T follicular helper cell (primary cell): ENCODE data around the gene VIPR2.

Experiments used
- DNase-seq: peaks from one replicate; pipeline ENCODE4 v3.0.0-alpha.2; 2020; ENCODE audit warnings: low read depth

Gene VIPR2

DNA sequence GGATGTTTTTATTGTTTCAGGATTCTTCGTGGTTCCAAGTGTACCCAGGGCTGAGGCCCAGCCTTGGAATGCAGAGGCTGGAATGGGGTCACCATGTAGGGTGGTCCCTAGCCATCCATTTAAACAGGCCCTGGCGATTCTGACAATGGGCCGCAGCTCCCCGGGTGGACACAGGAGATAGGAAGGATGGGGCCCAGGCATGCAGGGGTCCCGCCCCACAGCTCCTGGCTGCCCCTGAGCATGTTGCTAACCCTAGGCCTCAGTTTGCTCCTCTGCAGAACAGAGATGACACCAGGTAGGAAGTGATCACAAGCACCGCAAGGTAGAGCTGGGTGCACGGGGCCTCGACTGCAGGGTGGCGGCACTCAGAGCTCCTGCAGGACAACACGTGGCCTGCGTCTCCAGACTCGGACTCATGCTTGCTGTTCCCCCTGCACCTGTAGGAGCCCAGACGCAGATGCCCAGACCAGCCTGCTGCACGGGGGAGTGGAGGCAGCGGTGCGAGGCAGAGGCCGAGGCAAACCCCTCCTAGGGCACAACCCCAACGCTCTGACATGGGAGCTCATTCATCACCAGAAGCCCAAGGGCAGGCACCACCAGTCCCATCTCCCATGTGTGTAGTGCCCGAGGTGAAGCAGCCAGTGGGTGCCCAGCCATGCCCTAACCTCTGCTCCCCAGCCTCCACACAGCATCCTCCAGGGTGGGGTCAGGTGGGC, 25.5 kb downstream of the VIPR2 start:
- no peak for DNase-seq

DNA sequence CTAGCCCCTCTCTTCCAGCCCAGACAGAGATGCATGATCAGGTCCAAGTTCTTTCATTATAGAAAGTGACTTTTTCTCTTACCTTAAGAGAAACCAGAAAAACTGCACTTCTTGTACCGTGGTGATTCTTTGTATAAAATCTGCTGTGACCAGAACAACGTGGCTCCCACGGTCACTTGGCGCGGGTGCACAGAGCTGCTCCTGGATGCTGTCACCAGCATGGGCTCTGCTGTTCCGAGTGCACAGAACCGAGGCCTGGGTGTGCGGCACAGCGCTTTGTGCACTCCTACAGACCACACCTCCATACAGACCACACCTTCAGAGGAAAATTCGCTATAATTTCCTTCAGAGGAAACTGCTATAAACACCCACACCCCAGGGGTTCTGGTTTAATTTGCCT, 26.0 kb downstream of the VIPR2 start:
- DNase-seq, result no peak

- no peak for DNase-seq
These were observed 26.5 kb downstream of the VIPR2 start for GRCh38 chr7:159118197-159118595.

DNA sequence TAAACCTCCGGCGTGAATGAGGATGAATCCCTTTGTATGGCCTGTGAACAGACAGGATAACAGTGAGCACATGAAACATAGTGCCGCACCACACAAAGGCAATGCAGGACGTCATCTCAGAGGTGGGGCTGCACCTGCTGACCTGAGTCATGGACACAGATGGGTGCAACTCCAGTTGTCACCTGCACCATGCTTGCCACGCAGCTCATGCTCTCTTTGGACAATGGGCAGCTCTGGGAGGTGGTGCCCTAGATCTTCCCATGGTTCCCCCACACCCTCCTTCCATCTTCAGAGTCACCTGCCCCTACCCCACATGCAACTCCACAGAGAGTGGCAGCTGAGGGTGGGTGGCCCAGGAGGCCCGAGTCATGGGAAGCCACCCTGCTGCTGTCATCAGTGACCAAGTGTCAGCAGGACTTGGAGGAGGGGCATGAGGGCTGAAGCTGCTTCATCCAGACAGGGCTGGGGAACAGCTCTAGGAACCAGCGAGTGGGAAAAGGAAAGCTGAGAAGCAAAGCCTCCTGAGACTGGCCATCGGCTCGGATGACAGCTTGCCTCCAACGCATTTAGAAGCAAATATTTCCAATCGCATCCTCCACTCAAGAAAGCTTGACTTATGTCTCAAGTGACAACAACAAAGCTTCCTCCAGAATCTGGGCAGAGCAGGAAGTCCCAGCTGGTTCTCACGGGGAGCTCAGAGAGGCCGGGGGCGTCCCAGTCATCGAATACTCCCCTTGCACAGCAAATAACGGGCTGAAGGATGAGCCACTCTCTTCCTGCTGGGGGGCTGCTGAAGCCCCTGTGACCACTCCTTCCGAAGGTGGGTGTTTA, 27.1 kb downstream of the VIPR2 start:
- DNase-seq, result no peak

DNA sequence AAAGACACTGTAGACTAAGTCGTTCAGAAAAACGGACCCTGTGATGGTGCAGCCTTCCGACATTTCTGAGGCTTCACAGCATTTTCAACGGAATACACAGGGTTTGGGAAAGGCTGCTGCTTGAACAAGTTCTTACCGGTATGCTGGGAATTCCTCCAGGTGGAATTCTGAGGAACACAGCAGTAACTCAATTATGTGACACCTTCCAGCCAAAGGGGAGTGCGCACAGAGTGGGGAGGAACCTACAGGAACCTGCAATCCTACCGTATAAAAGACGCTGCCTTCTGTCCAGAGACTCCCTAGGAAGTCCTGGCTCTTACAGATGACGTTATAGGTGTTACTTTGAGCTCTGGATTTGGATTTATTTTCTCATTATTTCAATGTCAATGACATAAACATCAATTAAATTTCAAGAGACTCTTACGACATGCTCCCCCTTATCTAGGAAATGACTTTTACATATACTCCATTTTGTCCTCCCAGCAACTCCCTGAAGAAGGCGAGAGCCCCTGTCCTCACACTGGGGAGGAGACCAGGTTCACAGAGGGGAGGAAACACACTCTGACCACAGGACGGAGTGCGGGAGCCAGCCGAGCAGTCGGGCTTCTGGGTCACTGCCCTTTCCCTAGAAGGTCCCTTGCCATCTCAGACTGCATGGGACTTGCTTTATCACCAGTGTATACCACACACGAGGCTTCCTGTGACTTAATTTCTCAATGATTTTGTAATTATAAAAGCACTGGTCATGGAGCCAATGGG, 27.9 kb downstream of the VIPR2 start:
- no peak for DNase-seq

GRCh38 chr7:159115601-159116501, 28.8 kb downstream of the VIPR2 start:
- no peak for DNase-seq

GRCh38 chr7:159114981-159115380, 29.7 kb downstream of the VIPR2 start:
- DNase-seq, result no peak

DNA sequence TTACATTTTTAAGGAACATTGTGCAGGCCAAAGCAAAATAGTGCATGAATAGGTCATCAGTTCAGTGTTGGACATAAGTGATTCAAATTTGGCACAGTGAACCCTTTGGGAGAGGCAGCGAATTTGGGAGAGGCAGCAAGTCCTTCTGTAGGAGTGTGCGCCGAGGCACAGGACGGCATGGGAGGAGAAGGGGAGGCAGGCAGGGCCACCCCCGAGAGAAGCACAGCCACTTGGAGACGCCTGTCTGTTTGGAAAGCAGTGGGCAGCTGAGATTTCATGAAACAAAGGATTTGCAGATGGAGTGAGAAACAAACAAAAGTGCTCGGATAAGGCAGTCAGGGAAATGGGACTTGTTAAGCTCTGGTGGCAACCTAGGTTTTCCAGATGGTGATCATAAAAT, 30.6 kb downstream of the VIPR2 start:
- no peak for DNase-seq

GRCh38 chr7:159113056-159113455, 31.6 kb downstream of the VIPR2 start:
- DNase-seq, result no peak

GRCh38 chr7:159112136-159113011, 32.3 kb downstream of the VIPR2 start:
- DNase-seq, result no peak

DNA sequence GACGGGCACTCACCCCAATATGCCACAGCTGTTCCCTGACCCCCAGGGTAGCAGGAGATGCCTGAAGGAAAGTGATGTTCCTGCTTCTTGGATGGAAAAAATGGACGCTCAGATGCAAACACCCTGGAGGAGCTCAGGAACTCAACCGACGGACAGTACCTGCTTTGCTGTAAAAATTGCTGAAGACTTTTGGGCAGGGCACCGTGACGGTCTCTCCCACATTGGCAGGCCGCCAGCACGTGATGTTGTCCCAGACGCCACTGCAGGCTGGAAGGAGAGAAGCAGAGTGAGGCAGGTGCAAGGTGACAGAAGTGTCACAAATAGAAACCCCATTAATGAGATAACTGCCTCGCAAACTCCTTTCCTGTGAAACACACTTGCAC, 35.0 kb downstream of the VIPR2 start:
- no peak for DNase-seq

DNA sequence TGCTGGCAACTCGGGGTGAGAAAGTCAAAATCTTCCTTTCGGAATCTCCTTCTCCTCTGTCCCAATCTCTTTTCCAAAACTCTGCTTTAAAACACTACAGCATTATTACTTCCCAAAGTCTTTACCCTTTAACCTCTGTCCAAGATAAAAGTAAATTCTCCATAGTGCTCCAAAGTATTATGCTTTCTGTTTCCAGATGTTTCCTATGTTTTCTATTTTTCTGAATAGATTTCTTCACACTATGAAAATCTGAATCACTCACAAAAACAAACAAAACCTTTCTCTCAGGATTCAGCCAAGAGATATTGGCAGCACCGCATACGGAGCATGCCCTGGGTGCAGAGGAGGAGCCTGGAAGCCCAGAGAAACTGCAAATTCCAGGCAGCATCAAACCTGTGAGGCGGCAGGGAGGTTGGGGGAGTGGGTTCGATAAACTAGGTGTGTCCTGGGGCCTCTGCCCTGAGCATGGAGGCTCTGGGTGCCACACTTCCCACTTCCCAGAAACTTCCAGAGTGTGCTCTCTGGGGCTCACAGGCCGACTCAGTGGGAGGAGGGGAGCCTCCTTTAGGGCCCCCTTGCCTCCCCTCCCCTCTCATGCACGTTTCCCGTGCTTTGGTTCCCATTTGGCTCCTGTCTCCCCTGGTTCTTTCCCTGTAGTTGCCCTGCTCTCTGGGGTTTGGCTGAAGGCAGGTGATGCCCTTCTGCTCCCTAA, 35.6 kb downstream of the VIPR2 start:
- no peak for DNase-seq

DNA sequence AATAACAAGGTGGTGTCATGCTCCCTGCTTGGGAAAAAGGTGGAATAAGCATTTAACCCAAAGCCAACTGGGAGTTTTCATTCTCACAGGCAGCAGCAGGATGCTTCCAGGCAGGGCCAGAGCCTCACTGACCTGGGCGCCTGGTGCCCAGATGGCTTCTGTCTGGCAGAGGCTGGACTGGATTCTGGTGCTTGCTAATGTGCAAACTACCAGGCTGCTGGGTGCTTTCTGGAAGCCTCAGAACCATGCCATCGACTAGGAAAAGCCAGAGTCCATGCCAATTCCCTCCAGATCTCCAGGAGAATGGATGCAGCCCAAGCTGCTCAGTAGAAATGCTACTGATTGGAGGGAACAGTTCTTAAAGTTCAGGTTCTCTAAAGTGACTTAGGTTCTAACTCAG, 36.2 kb downstream of the VIPR2 start:
- no peak for DNase-seq

DNA sequence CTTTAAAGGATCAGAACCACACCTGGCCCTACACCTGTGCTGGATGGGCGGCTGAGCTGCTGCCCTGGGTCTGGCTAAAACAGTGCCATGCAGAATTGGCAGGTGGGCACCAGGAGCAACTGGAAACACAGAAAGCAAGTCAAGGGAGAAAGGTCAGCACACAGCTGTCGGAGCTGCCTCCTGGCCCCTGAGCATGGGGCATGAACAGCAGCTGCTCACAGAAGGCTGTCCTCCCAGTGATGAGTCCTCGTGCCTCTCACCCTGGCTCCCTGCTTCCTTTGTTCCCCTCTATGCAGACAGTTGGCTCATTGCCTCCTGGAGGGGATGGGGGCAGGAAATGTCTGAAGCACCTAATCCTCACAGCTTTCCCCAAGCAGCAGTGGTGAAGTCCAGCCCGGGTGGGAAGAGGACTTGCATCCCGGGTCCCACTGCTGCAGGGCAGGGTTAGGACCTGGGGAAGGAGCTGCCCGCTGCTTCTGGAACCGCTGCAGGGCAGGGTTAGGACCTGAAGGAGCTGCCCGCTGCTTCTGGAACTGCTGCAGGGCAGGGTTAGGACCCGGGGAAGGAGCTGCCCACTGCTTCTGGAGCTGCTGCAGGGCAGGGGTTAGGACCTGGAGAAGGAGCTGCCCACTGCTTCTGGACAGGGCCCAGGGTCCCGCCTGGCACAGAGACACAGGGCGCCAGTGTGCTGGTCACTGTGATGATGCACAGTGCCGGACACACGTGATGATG, 37.3 kb downstream of the VIPR2 start:
- DNase-seq, result no peak

GRCh38 chr7:159105832-159106811, 38.5 kb downstream of the VIPR2 start:
- no peak for DNase-seq

DNA sequence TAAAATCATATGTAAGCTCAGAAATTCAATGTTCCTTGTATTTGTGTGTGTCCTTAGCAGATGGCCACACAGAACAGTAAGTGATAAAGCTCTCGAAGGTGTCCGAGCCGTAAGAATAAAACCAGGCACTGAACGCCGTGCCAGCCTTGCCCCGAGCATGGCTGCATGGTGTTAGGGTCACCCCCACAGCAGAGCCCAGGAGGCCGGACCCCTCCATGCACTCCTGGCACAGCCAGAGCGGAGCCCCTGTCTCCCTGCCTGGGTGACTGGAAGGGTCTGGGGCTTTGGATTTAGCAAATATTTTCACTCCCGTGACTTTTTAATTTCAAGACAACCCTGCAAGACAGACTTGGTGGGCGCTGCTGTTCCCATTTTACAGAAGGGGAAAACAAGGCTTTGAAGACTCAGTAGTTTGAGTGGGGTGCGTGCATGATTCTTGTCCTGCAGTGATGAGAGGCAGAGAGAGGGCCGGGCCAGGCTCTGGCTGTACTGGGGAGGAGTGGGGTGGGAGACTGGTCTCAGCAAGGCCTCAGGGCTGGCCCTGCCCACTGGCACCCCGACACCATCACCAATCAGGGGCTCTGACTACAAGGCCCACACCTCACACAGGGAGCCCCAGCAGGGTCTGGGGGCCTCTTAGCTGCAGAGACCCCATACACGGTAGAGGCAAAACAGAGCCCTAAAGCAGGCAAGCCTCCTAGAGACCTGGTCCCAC, 39.4 kb downstream of the VIPR2 start:
- no peak for DNase-seq

- no peak for DNase-seq
These were observed 40.3 kb downstream of the VIPR2 start for GRCh38 chr7:159104188-159104920.
